ENCODE measurements around the gene EN1. TPM values are rescaled to one million over a fixed set of nuclear protein-coding genes. Genes with fewer than 3 reads are reported as not detected.

EN1 gene
- total RNA-seq, 2 experiments from 2014 or later: not detected

DNA sequence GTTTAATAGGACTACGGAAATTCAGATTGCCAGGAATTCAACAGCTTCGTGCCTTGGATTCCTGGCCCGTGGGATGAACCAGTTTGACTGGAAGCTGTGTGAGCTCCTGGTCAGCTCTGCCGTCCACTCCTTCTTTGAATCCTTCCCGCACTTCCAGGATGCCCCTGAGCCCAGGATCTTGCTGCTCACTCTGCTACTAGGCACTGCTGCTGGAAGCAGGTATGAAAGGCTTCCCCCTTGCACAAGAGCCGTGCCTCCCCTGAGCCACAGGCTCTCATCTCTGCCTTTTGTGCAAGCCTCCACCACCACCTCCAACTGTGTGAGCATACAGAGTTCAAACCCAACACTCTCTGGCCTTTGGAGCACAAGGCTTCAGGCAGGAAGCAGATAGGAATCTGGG, 34.9 kb downstream of the EN1 start:
- Mint-ChIP-seq H3K4me3 (no peak overlapping the region), H3K9me3 (no peaks in the 10 kb centered on the region), H3K27ac (no peak overlapping the region), H3K36me3 (ENCODE audit: low read depth) (no peaks in the 10 kb centered on the region), H3K27me3 (peaks cover 91% of the 10 kb centered on the region), H3K4me1 (ENCODE audit: low read depth) (peaks cover 5% of the 10 kb centered on the region)
- TF ChIP-seq, protein P1, sequence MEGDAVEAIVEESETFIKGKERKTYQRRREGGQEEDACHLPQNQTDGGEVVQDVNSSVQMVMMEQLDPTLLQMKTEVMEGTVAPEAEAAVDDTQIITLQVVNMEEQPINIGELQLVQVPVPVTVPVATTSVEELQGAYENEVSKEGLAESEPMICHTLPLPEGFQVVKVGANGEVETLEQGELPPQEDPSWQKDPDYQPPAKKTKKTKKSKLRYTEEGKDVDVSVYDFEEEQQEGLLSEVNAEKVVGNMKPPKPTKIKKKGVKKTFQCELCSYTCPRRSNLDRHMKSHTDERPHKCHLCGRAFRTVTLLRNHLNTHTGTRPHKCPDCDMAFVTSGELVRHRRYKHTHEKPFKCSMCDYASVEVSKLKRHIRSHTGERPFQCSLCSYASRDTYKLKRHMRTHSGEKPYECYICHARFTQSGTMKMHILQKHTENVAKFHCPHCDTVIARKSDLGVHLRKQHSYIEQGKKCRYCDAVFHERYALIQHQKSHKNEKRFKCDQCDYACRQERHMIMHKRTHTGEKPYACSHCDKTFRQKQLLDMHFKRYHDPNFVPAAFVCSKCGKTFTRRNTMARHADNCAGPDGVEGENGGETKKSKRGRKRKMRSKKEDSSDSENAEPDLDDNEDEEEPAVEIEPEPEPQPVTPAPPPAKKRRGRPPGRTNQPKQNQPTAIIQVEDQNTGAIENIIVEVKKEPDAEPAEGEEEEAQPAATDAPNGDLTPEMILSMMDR (IDR thresholded peaks at IDR 0.05): no peak
- Histone ChIP-seq H3K4me1 (ENCODE audit: insufficient read depth, low read length) (peaks cover 4% of the 10 kb centered on the region), H3K27me3 (ENCODE audit: control insufficient read depth in 1 of 2, insufficient read depth in 2 of 2, low read length in 2 of 2) (peaks cover 47 to 72% of the 10 kb centered on the region in 2 experiments), H3K9me3 (ENCODE audit: control insufficient read depth in 1 of 2, insufficient read depth in 1 of 2, low read length in 2 of 2) (peaks cover 0 to 15% of the 10 kb centered on the region in 2 experiments), H3K36me3 (ENCODE audit: insufficient read depth, low read length) (no peaks in the 10 kb centered on the region), H3K27ac (ENCODE audit: low read depth in 1 of 2, low read length in 2 of 2) (no peak overlapping the region), H3K4me3 (ENCODE audit: low read length) (no peak overlapping the region)
- intact Hi-C loops (cut with DNase I, micrococcal nuclease): no loop called here
- no peak for ATAC-seq (ENCODE audit: poor library complexity)
- ChIA-PET CTCF (no interaction called here), POLR2A (no interaction called here)
- DNase-seq: no peak

DNA sequence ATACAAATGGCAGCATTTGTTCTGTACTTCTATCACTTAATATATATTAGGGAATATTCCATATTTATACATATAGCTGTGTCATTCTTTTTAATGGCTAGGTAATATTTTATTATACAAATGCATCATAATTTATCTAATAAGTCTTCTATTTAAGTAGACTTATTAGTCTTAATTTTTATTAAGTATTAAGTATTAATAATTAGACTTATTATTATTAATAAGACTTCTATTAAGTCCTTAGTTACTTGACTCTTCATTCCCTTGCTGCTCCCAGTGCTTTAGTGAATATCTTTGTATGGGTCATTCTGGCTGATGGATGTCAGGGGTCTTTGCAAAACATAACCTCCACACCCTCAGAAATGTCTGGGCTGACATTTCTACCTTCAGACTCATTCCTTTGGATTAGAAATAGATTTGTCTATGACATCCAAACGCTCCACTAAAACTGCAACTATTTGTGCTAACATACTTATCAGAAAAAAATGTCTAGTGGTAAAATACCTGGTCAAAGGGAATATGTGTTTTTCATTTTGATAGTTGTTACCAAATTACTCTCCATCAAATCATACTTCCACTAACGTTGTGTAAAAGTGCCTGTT, 35.8 kb downstream of the EN1 start:
- Histone ChIP-seq H3K36me3 (ENCODE audit: insufficient read depth, low read length) (no peaks in the 10 kb centered on the region), H3K27ac (ENCODE audit: low read depth in 1 of 2, low read length in 2 of 2) (no peak overlapping the region), H3K4me1 (ENCODE audit: insufficient read depth, low read length) (peaks cover 4% of the 10 kb centered on the region), H3K27me3 (ENCODE audit: control insufficient read depth in 1 of 2, insufficient read depth in 2 of 2, low read length in 2 of 2) (peaks cover 53 to 76% of the 10 kb centered on the region in 2 experiments), H3K4me3 (ENCODE audit: low read length) (no peak overlapping the region), H3K9me3 (ENCODE audit: control insufficient read depth in 1 of 2, insufficient read depth in 1 of 2, low read length in 2 of 2) (peaks cover 0 to 22% of the 10 kb centered on the region in 2 experiments)
- intact Hi-C loops (cut with DNase I, micrococcal nuclease): no loop called here
- no peaks in the 10 kb centered on the region for H3K36me3 Mint-ChIP-seq (ENCODE audit: low read depth)
- DNase-seq: no peak
- peaks cover 91% of the 10 kb centered on the region for H3K27me3 Mint-ChIP-seq
- POLR2A ChIA-PET: no interaction called here
- no peak for ATAC-seq (ENCODE audit: poor library complexity)
- no peak overlapping the region for H3K27ac Mint-ChIP-seq
- H3K4me3 Mint-ChIP-seq: no peak overlapping the region
- peaks cover 5% of the 10 kb centered on the region for H3K4me1 Mint-ChIP-seq (ENCODE audit: low read depth)
- no peaks in the 10 kb centered on the region for H3K9me3 Mint-ChIP-seq
- CTCF ChIA-PET: no interaction called here
- TF ChIP-seq, protein P1 (IDR thresholded peaks at IDR 0.05): no peak

DNA sequence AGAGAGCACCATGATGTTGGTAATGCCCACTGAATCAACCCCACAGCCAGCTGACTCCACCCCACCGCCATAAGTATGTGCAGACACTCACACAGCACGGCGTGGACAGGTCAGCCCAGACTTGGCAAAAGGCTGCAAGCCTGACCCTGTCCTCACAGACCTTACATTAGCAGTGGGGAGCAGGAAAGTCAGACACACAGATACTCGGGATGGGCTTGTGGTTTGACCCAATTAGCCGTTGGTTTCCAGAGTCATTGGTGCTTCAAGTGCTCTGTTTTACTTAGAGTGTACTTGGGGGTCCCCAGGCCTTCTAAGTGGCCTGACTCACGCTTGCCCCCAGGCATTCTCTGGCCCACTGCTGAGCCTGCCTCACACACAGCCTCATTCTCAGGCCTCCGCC, 36.7 kb downstream of the EN1 start:
- TF ChIP-seq, protein P1 (IDR thresholded peaks at IDR 0.05): no peak
- H3K27ac Mint-ChIP-seq: no peak overlapping the region
- ChIA-PET POLR2A (no interaction called here), CTCF (no interaction called here)
- H3K9me3 ChIP-seq (ENCODE audit: control insufficient read depth in 1 of 2, insufficient read depth in 1 of 2, low read length in 2 of 2): peaks cover 0 to 20% of the 10 kb centered on the region in 2 experiments
- no peaks in the 10 kb centered on the region for H3K36me3 Mint-ChIP-seq (ENCODE audit: low read depth)
- peaks cover 53 to 77% of the 10 kb centered on the region in 2 experiments for H3K27me3 ChIP-seq (ENCODE audit: control insufficient read depth in 1 of 2, insufficient read depth in 2 of 2, low read length in 2 of 2)
- intact Hi-C loops (cut with DNase I, micrococcal nuclease): no loop called here
- H3K4me1 ChIP-seq (ENCODE audit: insufficient read depth, low read length): peaks cover 4% of the 10 kb centered on the region
- H3K4me1 Mint-ChIP-seq (ENCODE audit: low read depth): peaks cover 5% of the 10 kb centered on the region
- ATAC-seq (ENCODE audit: poor library complexity): no peak
- no peaks in the 10 kb centered on the region for H3K36me3 ChIP-seq (ENCODE audit: insufficient read depth, low read length)
- no peak for DNase-seq
- H3K9me3 Mint-ChIP-seq: no peaks in the 10 kb centered on the region
- H3K27me3 Mint-ChIP-seq: peaks cover 91% of the 10 kb centered on the region
- H3K27ac ChIP-seq (ENCODE audit: low read depth in 1 of 2, low read length in 2 of 2): no peak overlapping the region
- H3K4me3 ChIP-seq (ENCODE audit: low read length): no peak overlapping the region
- no peak overlapping the region for H3K4me3 Mint-ChIP-seq
